Karpas-422 (cell line): Measurements from ENCODE around the gene FBXL22. TPM values are rescaled to one million over a fixed set of nuclear protein-coding genes. Genes with fewer than 3 reads are reported as not detected.

Source experiments
- DNase-seq: peaks from one replicate; pipeline ENCODE4 v3.0.0-alpha.2; 2015
- H2AFZ ChIP-seq: fragments of 200-600 bp; sonication (generic); 2 replicates; pipeline ENCODE4 v1.6.1; 2014; ENCODE audit warnings: antibody characterized with exemption, low read length, mixed read lengths
- H3K27ac ChIP-seq: fragments of 200-600 bp; sonication (generic); 2 replicates; pipeline ENCODE4 v1.5.1; 2014; ENCODE audit warnings: mild to moderate bottlenecking, low read length, moderate library complexity
- H3K27me3 ChIP-seq: fragments of 200-600 bp; sonication (generic); 2 replicates; pipeline ENCODE4 v1.6.1; 2014; ENCODE audit warnings: low read length, mixed read lengths
- H3K36me3 ChIP-seq: fragments of 200-600 bp; sonication (generic); 2 replicates; pipeline ENCODE4 v1.6.1; 2014; ENCODE audit warnings: low read length, mixed read lengths; ENCODE audit not compliant: insufficient read depth
- H3K4me1 ChIP-seq: fragments of 200-600 bp; sonication (generic); 2 replicates; pipeline ENCODE4 v1.6.1; 2014; ENCODE audit warnings: mild to moderate bottlenecking, low read length, mixed read lengths
- H3K4me2 ChIP-seq: fragments of 200-600 bp; sonication (generic); 2 replicates; pipeline ENCODE4 v1.6.1; 2014; ENCODE audit warnings: low read length, low read depth, mild to moderate bottlenecking; ENCODE audit not compliant: poor library complexity, severe bottlenecking
- H3K4me3 ChIP-seq: fragments of 200-600 bp; sonication (generic); 2 replicates; pipeline ENCODE4 v1.5.1; 2014; ENCODE audit warnings: mild to moderate bottlenecking, antibody characterized with exemption, low read length, mixed read lengths
- H3K79me2 ChIP-seq: fragments of 200-600 bp; sonication (generic); 2 replicates; pipeline ENCODE4 v1.6.1; 2014; ENCODE audit warnings: mild to moderate bottlenecking, low read length, mixed read lengths
- H3K9ac ChIP-seq: fragments of 200-600 bp; sonication (generic); 2 replicates; pipeline ENCODE4 v1.6.0; 2014; ENCODE audit warnings: low read length
- H3K9me2 ChIP-seq: fragments of 200-600 bp; sonication (generic), shearing (Covaris generic); replicated peaks from 2 replicates; pipeline ENCODE4 v1.6.0; 2014; ENCODE audit warnings: mild to moderate bottlenecking, low read length, moderate library complexity; ENCODE audit not compliant: insufficient read depth
- H3K9me3 ChIP-seq: fragments of 300-700, 200-600 bp; sonication (generic); 2 replicates; pipeline ENCODE4 v1.6.1; 2014; ENCODE audit warnings: low read length, mixed read lengths
- H4K20me1 ChIP-seq: fragments of 200-600 bp; sonication (generic); 2 replicates; pipeline ENCODE4 v1.6.1; 2014; ENCODE audit warnings: mild to moderate bottlenecking, antibody characterized with exemption, low read length, low read depth; ENCODE audit not compliant: insufficient read depth
- total RNA-seq: library from RNA; depleted of rRNA; stranded (reverse); fragments of >200 nt; shearing (Covaris generic); gene quantifications from 2 replicates; pipeline ENCODE4 v1.2.3, GENCODE V29; 2014; ENCODE audit warnings: low replicate concordance

The FBXL22 gene
- total RNA-seq, 1 experiment from 2014 or later = 0.15 TPM

- H3K9ac ChIP-seq = no peak overlapping the region
- H3K79me2 ChIP-seq = peaks cover 11% of the 10 kb centered on the region
- H4K20me1 ChIP-seq = peaks cover 7% of the 10 kb centered on the region; the same call in 1 of the 2 replicates
- peaks cover under 1% of the 10 kb centered on the region; the same call in 1 of the 2 replicates for H3K36me3 ChIP-seq
- H3K27ac ChIP-seq = peak overlapping the region; percentile 79
- H3K4me2 ChIP-seq = peak overlapping the region; percentile 73
- DNase-seq = no peak
- H3K4me3 ChIP-seq = peak overlapping the region; percentile 20; the same call in 1 of the 2 replicates
- H2AFZ ChIP-seq = no peak overlapping the region
- peaks cover 75% of the 10 kb centered on the region for H3K4me1 ChIP-seq
- no peaks in the 10 kb centered on the region for H3K27me3 ChIP-seq
- no peaks in the 10 kb centered on the region for H3K9me2 ChIP-seq
- H3K9me3 ChIP-seq = no peaks in the 10 kb centered on the region
Observed at GRCh38 chr15:63602595-63602994, 5.4 kb downstream of the FBXL22 start.

- Histone ChIP-seq H3K4me1 (peaks cover 72% of the 10 kb centered on the region), H3K9ac (0 out of 2 replicates have a peak overlapping the region, but pooled peaks have one; percentile 16)
Observed at GRCh38 chr15:63603516-63603915, 6.3 kb downstream of the FBXL22 start.

GRCh38 chr15:63604281-63604680 lies 7.1 kb downstream of the FBXL22 start:
- peaks cover 64% of the 10 kb centered on the region for H3K4me1 ChIP-seq
- peak overlapping the region; percentile 28; the same call in 1 of the 2 replicates for H3K4me3 ChIP-seq
- no peak for DNase-seq
- peak overlapping the region; percentile 73 for H3K4me2 ChIP-seq
- H3K9ac ChIP-seq = no peak overlapping the region
- H3K27ac ChIP-seq = peak overlapping the region; percentile 79
- H3K9me3 ChIP-seq = no peaks in the 10 kb centered on the region
- peaks cover 11% of the 10 kb centered on the region for H3K79me2 ChIP-seq
- no peak overlapping the region for H2AFZ ChIP-seq
- H3K9me2 ChIP-seq = no peaks in the 10 kb centered on the region
- no peaks in the 10 kb centered on the region for H3K27me3 ChIP-seq
- H4K20me1 ChIP-seq = peaks cover 10% of the 10 kb centered on the region; the same call in 1 of the 2 replicates
- peaks cover 14% of the 10 kb centered on the region; the same call in 1 of the 2 replicates for H3K36me3 ChIP-seq

More at GRCh38 chr15:63603516-63603915, 6.3 kb downstream of the FBXL22 start:
- H3K27ac ChIP-seq = peak overlapping the region; percentile 79
- peaks cover 7% of the 10 kb centered on the region; the same call in 1 of the 2 replicates for H3K36me3 ChIP-seq
- peaks cover 7% of the 10 kb centered on the region; the same call in 1 of the 2 replicates for H4K20me1 ChIP-seq
- H3K9me3 ChIP-seq = no peaks in the 10 kb centered on the region
- DNase-seq = no peak
- H2AFZ ChIP-seq = no peak overlapping the region
- no peaks in the 10 kb centered on the region for H3K27me3 ChIP-seq
- peak overlapping the region; percentile 73 for H3K4me2 ChIP-seq
- peak overlapping the region; percentile 28 for H3K4me3 ChIP-seq
- no peaks in the 10 kb centered on the region for H3K9me2 ChIP-seq
- peaks cover 11% of the 10 kb centered on the region for H3K79me2 ChIP-seq

GRCh38 chr15:63605036-63605435 lies 7.8 kb downstream of the FBXL22 start:
- Histone ChIP-seq H3K4me3 (no peak overlapping the region), H3K9me2 (no peaks in the 10 kb centered on the region), H3K27ac (no peak overlapping the region), H3K9me3 (no peaks in the 10 kb centered on the region), H3K36me3 (peaks cover 19% of the 10 kb centered on the region), H3K27me3 (no peaks in the 10 kb centered on the region), H3K4me2 (no peak overlapping the region), H3K9ac (no peak overlapping the region), H3K4me1 (peaks cover 62% of the 10 kb centered on the region), H3K79me2 (peaks cover 8% of the 10 kb centered on the region), H2AFZ (no peak overlapping the region), H4K20me1 (peaks cover 13% of the 10 kb centered on the region; the same call in 1 of the 2 replicates)
- no peak for DNase-seq

GRCh38 chr15:63605816-63606215 lies 8.6 kb downstream of the FBXL22 start:
- Histone ChIP-seq H3K27me3 (no peaks in the 10 kb centered on the region), H3K9me2 (no peaks in the 10 kb centered on the region), H3K4me1 (peaks cover 64% of the 10 kb centered on the region), H3K4me3 (no peak overlapping the region), H3K9me3 (no peaks in the 10 kb centered on the region), H4K20me1 (peaks cover 13% of the 10 kb centered on the region; the same call in 1 of the 2 replicates), H2AFZ (no peak overlapping the region), H3K9ac (no peak overlapping the region), H3K4me2 (no peak overlapping the region), H3K36me3 (peaks cover 19% of the 10 kb centered on the region), H3K27ac (no peak overlapping the region), H3K79me2 (peaks cover 3% of the 10 kb centered on the region; the same call in 1 of the 2 replicates)
- no peak for DNase-seq

- Histone ChIP-seq H4K20me1 (peaks cover 13% of the 10 kb centered on the region; the same call in 1 of the 2 replicates), H3K4me1 (peaks cover 65% of the 10 kb centered on the region), H3K27me3 (no peaks in the 10 kb centered on the region), H2AFZ (no peak overlapping the region), H3K27ac (no peak overlapping the region), H3K79me2 (peaks cover 3% of the 10 kb centered on the region; the same call in 1 of the 2 replicates), H3K9me2 (no peaks in the 10 kb centered on the region), H3K4me3 (no peak overlapping the region), H3K4me2 (no peak overlapping the region), H3K9me3 (no peaks in the 10 kb centered on the region), H3K9ac (no peak overlapping the region), H3K36me3 (peaks cover 19% of the 10 kb centered on the region)
- DNase-seq = no peak
Observed at GRCh38 chr15:63606308-63606707, 9.1 kb downstream of the FBXL22 start.

GRCh38 chr15:63608989-63609388 lies 11.8 kb downstream of the FBXL22 start:
- Histone ChIP-seq H3K4me1 (peaks cover 42% of the 10 kb centered on the region), H3K9ac (no peak overlapping the region), H3K9me3 (no peaks in the 10 kb centered on the region), H3K4me3 (no peak overlapping the region), H3K27me3 (no peaks in the 10 kb centered on the region), H4K20me1 (peaks cover 6% of the 10 kb centered on the region; the same call in 1 of the 2 replicates), H3K9me2 (no peaks in the 10 kb centered on the region), H3K79me2 (peaks cover 3% of the 10 kb centered on the region; the same call in 1 of the 2 replicates), H3K36me3 (peaks cover 24% of the 10 kb centered on the region), H3K4me2 (no peak overlapping the region), H2AFZ (no peak overlapping the region), H3K27ac (no peak overlapping the region)
- DNase-seq = no peak

- DNase-seq = no peak
- Histone ChIP-seq H3K4me1 (peaks cover 38% of the 10 kb centered on the region), H3K27me3 (no peaks in the 10 kb centered on the region), H2AFZ (no peak overlapping the region), H4K20me1 (peaks cover 6% of the 10 kb centered on the region; the same call in 1 of the 2 replicates), H3K4me2 (no peak overlapping the region), H3K4me3 (no peak overlapping the region), H3K9me2 (no peaks in the 10 kb centered on the region), H3K9ac (no peak overlapping the region), H3K36me3 (peaks cover 26% of the 10 kb centered on the region), H3K9me3 (no peaks in the 10 kb centered on the region), H3K27ac (peak overlapping the region; percentile 30; the same call in 1 of the 2 replicates), H3K79me2 (peaks cover 3% of the 10 kb centered on the region; the same call in 1 of the 2 replicates)
Observed at GRCh38 chr15:63609448-63609847, 12.3 kb downstream of the FBXL22 start.
